SK-N-SH treated with all-trans-retinoic acid at 6 μM for 48 hours (cell line): Measurements from ENCODE around the gene KLF13.

ENCODE experiments used
- ATAC-seq: fragments of 200-7000 bp; cut with Tn5 transposase; 3 replicates; pipeline ENCODE4 v1.9.1; 2020; ENCODE audit warnings: mild to moderate bottlenecking, moderate library complexity
- ARNTL ChIP-seq: fragments of 450-650 bp; formaldehyde crosslinking; IDR thresholded peaks from 2 replicates; pipeline ENCODE4 v1.5.0; 2020; ENCODE audit warnings: low read depth, mild to moderate bottlenecking, moderate library complexity, borderline replicate concordance
- BACH2 ChIP-seq: fragments of 250-450 bp; sonication (Bioruptor Pico); IDR thresholded peaks from 2 replicates; pipeline ENCODE4 v1.9.0; 2021; ENCODE audit warnings: mild to moderate bottlenecking, borderline replicate concordance
- CSDC2 ChIP-seq: fragments of 250-450 bp; sonication (Bioruptor Pico); IDR thresholded peaks from 2 replicates; pipeline ENCODE4 v1.5.0; 2020; ENCODE audit warnings: mild to moderate bottlenecking, moderate library complexity
- ESRRG ChIP-seq: fragments of 250-450 bp; sonication (Bioruptor Pico); IDR thresholded peaks from 2 replicates; pipeline ENCODE4 v1.6.1; 2021; ENCODE audit warnings: mild to moderate bottlenecking
- GLIS3 ChIP-seq: fragments of 250-450 bp; sonication (Bioruptor Pico); IDR thresholded peaks from 2 replicates; pipeline ENCODE4 v1.5.0; 2020; ENCODE audit warnings: mild to moderate bottlenecking, moderate library complexity
- ISL1 ChIP-seq: fragments of 250-450 bp; sonication (Bioruptor Pico); IDR thresholded peaks from 2 replicates; pipeline ENCODE4 v2.1.2; 2022; ENCODE audit warnings: mild to moderate bottlenecking, moderate library complexity
- OSR1 ChIP-seq: fragments of 250-450 bp; sonication (Bioruptor Pico); IDR thresholded peaks from 2 replicates; pipeline ENCODE4 v1.8.0; 2022; ENCODE audit warnings: moderate library complexity, mild to moderate bottlenecking, inconsistent platforms
- SNAI2 ChIP-seq: fragments of 250-450 bp; sonication (Bioruptor Pico); IDR thresholded peaks from 2 replicates; pipeline ENCODE4 v1.5.0; 2020; ENCODE audit warnings: mild to moderate bottlenecking, moderate library complexity
- TCF4 ChIP-seq: fragments of 250-450 bp; sonication (Bioruptor Pico); IDR thresholded peaks from 2 replicates; pipeline ENCODE4 v1.8.0; 2021; ENCODE audit warnings: mild to moderate bottlenecking, moderate library complexity, borderline replicate concordance
- TOX ChIP-seq: fragments of 250-450 bp; sonication (Bioruptor Pico); IDR thresholded peaks from 2 replicates; pipeline ENCODE4 v1.8.0; 2021; ENCODE audit warnings: mild to moderate bottlenecking, moderate library complexity, borderline replicate concordance
- ZC3H10 ChIP-seq: fragments of 250-450 bp; sonication (Bioruptor Pico); IDR thresholded peaks from 2 replicates; pipeline ENCODE4 v1.5.1; 2021; ENCODE audit warnings: mild to moderate bottlenecking, moderate library complexity
- ZFP3 ChIP-seq: fragments of 250-450 bp; sonication (Bioruptor Pico); IDR thresholded peaks from 2 replicates; pipeline ENCODE4 v1.5.0; 2020; ENCODE audit warnings: mild to moderate bottlenecking, moderate library complexity
- ZNF565 ChIP-seq: fragments of 450-650 bp; formaldehyde crosslinking; conservative IDR thresholded peaks from 2 replicates; pipeline ENCODE4 v1.5.0; 2020; ENCODE audit warnings: low read depth, mild to moderate bottlenecking, moderate library complexity
- ZNF8 ChIP-seq: fragments of 450-650 bp; formaldehyde crosslinking; IDR thresholded peaks from 2 replicates; pipeline ENCODE4 v1.5.0; 2020; ENCODE audit warnings: mild to moderate bottlenecking, moderate library complexity
- TF ChIP-seq, protein P1 (sequence below): fragments of 250-450 bp; sonication (Bioruptor Pico); IDR thresholded peaks from 2 replicates; pipeline ENCODE4 v1.5.0; 2020; ENCODE audit warnings: mild to moderate bottlenecking, moderate library complexity
- TF ChIP-seq, protein P2 (sequence below): fragments of 250-450 bp; sonication (Bioruptor Pico); IDR thresholded peaks from 2 replicates; pipeline ENCODE4 v1.8.0; 2021; ENCODE audit warnings: low read depth, mild to moderate bottlenecking, moderate library complexity, borderline replicate concordance
- TF ChIP-seq, protein P3 (sequence below): fragments of 250-450 bp; sonication (Bioruptor Pico); IDR thresholded peaks from 2 replicates; pipeline ENCODE4 v1.5.1; 2020; ENCODE audit warnings: low read depth, mild to moderate bottlenecking, moderate library complexity
- TF ChIP-seq, protein P4 (sequence below): fragments of 250-450 bp; sonication (Bioruptor Pico); IDR thresholded peaks from 2 replicates; pipeline ENCODE4 v1.8.0; 2020; ENCODE audit warnings: mild to moderate bottlenecking, moderate library complexity, borderline replicate concordance
- TF ChIP-seq, protein P5 (sequence below): fragments of 250-450 bp; sonication (Bioruptor Pico); IDR thresholded peaks from 2 replicates; pipeline ENCODE4 v1.5.1; 2021; ENCODE audit warnings: mild to moderate bottlenecking, moderate library complexity

KLF13 gene

DNA sequence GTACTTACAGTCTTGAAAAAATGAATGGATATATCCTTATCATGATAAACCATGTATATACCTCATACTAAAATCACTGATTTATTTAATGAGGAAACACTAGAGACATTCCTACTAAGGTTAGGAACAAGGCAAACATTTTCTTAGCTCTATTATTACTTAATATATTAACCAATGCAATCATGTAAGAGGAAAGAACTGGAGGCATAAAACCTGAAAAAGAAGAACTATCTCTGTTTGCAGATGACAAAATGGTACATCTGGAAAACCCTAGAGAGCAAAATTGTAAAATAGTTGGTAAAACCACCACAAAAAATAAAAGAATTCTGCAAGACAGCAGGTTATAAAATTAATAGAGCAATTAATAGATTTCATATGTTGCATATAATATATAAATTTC is 81.2 kb downstream of the KLF13 start:
- no peak for ATAC-seq
- TF ChIP-seq SNAI2 (CRISPR knock-in tag) (no peak), ZNF8 (CRISPR knock-in tag) (no peak), TCF4 (CRISPR knock-in tag) (no peak), ZFP3 (CRISPR knock-in tag) (no peak), ESRRG (CRISPR knock-in tag) (no peak), GLIS3 (CRISPR knock-in tag) (no peak)
- TF ChIP-seq, all 23 proteins: peak for 0

DNA sequence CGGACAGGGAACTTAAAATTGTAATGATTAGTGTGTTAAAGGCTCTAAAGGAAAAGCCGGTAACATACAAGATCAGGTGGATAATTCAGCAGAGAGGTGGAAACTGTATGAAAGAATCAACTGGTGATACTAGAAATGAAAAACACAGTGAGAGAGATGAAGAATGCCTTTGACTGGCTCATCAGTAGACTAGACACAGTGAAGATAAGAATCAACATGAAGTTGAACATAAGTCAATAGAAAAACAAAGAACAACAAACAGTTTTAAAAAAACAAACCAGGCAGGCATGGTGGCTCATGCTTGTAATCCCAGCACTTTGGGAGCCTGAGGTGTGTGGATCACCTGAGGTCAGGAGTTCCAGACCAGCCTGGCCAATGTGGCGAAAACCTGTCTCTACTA is 82.1 kb downstream of the KLF13 start:
- TF ChIP-seq CSDC2 (CRISPR knock-in tag), result no peak
- TF ChIP-seq ZFP3 (CRISPR knock-in tag), result no peak
- no peak for TF ChIP-seq ZC3H10
- no peak for TF ChIP-seq ZNF565 (CRISPR knock-in tag)
- TF ChIP-seq, protein P1, sequence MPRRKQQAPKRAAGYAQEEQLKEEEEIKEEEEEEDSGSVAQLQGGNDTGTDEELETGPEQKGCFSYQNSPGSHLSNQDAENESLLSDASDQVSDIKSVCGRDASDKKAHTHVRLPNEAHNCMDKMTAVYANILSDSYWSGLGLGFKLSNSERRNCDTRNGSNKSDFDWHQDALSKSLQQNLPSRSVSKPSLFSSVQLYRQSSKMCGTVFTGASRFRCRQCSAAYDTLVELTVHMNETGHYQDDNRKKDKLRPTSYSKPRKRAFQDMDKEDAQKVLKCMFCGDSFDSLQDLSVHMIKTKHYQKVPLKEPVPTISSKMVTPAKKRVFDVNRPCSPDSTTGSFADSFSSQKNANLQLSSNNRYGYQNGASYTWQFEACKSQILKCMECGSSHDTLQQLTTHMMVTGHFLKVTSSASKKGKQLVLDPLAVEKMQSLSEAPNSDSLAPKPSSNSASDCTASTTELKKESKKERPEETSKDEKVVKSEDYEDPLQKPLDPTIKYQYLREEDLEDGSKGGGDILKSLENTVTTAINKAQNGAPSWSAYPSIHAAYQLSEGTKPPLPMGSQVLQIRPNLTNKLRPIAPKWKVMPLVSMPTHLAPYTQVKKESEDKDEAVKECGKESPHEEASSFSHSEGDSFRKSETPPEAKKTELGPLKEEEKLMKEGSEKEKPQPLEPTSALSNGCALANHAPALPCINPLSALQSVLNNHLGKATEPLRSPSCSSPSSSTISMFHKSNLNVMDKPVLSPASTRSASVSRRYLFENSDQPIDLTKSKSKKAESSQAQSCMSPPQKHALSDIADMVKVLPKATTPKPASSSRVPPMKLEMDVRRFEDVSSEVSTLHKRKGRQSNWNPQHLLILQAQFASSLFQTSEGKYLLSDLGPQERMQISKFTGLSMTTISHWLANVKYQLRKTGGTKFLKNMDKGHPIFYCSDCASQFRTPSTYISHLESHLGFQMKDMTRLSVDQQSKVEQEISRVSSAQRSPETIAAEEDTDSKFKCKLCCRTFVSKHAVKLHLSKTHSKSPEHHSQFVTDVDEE (CRISPR knock-in tag), result no peak
- no peak for TF ChIP-seq TOX (CRISPR knock-in tag)
- TF ChIP-seq, all 23 proteins: peak for 0
- ATAC-seq, result no peak

DNA sequence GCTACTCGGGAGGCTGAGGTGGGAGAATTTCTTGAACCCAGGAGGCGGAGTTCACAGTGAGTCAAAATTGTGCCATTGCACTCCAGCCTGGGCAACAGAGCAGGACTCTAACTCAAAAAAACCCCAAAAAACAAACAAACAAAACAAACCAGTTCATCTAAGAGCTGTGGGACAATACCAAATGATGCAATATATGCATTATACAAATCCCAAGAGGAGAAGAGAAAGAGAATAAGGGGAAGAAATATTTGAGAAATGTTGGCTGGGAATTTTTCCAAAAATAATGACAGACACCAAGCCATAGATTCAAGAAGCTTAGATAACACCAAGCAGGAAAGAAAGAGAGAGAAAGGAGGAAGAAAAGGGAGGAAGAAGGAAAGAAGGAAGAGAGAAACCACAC is 82.5 kb downstream of the KLF13 start:
- ATAC-seq, result no peak

DNA sequence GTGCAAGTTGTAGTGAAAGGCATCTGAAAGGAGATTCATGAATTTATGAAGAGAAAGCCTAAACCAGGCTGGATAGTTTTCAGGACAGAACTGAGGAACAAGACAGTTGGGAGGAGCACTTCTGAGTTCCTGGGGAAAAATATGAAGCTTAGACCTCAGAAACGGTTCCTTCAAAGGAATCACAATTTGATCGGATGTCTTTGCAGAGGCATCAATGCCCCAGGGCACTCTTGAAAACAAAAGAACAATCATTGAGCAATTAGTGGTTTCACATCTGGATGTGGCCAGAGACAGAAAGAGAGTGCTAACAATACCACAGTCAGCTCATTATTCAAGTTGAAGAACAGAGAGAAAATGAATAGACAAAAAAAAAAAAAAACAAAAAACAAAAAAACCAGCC is 86.2 kb downstream of the KLF13 start:
- no peak for ATAC-seq
- TF ChIP-seq SNAI2 (CRISPR knock-in tag) (no peak), CSDC2 (CRISPR knock-in tag) (no peak), ISL1 (CRISPR knock-in tag) (no peak)
- TF ChIP-seq, protein P2, sequence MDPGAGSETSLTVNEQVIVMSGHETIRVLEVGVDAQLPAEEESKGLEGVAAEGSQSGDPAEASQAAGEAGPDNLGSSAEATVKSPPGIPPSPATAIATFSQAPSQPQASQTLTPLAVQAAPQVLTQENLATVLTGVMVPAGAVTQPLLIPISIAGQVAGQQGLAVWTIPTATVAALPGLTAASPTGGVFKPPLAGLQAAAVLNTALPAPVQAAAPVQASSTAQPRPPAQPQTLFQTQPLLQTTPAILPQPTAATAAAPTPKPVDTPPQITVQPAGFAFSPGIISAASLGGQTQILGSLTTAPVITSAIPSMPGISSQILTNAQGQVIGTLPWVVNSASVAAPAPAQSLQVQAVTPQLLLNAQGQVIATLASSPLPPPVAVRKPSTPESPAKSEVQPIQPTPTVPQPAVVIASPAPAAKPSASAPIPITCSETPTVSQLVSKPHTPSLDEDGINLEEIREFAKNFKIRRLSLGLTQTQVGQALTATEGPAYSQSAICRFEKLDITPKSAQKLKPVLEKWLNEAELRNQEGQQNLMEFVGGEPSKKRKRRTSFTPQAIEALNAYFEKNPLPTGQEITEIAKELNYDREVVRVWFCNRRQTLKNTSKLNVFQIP (CRISPR knock-in tag), result no peak

More for the DNA sequence above, 82.5 kb downstream of the KLF13 start:
- TF ChIP-seq ZNF565 (CRISPR knock-in tag) (no peak), BACH2 (CRISPR knock-in tag) (no peak), OSR1 (CRISPR knock-in tag) (no peak), GLIS3 (CRISPR knock-in tag) (no peak), ESRRG (CRISPR knock-in tag) (no peak), CSDC2 (CRISPR knock-in tag) (no peak), ZNF8 (CRISPR knock-in tag) (no peak), ZC3H10 (no peak), ZFP3 (CRISPR knock-in tag) (no peak), TOX (CRISPR knock-in tag) (no peak), ARNTL (CRISPR knock-in tag) (no peak)
- TF ChIP-seq, protein P3, sequence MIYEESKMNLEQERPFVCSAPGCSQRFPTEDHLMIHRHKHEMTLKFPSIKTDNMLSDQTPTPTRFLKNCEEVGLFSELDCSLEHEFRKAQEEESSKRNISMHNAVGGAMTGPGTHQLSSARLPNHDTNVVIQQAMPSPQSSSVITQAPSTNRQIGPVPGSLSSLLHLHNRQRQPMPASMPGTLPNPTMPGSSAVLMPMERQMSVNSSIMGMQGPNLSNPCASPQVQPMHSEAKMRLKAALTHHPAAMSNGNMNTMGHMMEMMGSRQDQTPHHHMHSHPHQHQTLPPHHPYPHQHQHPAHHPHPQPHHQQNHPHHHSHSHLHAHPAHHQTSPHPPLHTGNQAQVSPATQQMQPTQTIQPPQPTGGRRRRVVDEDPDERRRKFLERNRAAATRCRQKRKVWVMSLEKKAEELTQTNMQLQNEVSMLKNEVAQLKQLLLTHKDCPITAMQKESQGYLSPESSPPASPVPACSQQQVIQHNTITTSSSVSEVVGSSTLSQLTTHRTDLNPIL (CRISPR knock-in tag), result no peak
- TF ChIP-seq, protein P1 (CRISPR knock-in tag), result no peak

DNA sequence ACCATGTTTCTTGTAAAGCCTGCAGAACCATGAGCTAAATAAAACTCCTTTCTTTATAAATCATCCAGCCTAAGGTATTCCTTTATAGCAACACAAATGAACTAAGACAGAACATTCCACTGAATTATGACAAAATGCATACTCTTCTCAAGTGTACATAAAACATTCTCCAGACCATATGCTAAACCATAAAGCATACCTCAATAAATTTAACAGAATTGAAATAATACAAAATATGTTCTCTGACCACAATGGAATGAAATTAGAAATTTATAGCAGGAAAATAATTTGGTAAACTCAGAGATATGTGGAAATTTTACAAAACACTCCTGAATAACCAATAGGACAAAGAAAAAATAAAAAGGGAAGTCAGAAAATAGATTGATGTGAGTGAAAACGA is 88.6 kb downstream of the KLF13 start:
- ATAC-seq, result no peak
- TF ChIP-seq SNAI2 (CRISPR knock-in tag) (no peak), ZFP3 (CRISPR knock-in tag) (no peak), TCF4 (CRISPR knock-in tag) (no peak)
- TF ChIP-seq, protein P3 (CRISPR knock-in tag), result no peak
- TF ChIP-seq, protein P4, sequence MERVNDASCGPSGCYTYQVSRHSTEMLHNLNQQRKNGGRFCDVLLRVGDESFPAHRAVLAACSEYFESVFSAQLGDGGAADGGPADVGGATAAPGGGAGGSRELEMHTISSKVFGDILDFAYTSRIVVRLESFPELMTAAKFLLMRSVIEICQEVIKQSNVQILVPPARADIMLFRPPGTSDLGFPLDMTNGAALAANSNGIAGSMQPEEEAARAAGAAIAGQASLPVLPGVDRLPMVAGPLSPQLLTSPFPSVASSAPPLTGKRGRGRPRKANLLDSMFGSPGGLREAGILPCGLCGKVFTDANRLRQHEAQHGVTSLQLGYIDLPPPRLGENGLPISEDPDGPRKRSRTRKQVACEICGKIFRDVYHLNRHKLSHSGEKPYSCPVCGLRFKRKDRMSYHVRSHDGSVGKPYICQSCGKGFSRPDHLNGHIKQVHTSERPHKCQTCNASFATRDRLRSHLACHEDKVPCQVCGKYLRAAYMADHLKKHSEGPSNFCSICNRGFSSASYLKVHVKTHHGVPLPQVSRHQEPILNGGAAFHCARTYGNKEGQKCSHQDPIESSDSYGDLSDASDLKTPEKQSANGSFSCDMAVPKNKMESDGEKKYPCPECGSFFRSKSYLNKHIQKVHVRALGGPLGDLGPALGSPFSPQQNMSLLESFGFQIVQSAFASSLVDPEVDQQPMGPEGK, result no peak
- TF ChIP-seq, protein P5, sequence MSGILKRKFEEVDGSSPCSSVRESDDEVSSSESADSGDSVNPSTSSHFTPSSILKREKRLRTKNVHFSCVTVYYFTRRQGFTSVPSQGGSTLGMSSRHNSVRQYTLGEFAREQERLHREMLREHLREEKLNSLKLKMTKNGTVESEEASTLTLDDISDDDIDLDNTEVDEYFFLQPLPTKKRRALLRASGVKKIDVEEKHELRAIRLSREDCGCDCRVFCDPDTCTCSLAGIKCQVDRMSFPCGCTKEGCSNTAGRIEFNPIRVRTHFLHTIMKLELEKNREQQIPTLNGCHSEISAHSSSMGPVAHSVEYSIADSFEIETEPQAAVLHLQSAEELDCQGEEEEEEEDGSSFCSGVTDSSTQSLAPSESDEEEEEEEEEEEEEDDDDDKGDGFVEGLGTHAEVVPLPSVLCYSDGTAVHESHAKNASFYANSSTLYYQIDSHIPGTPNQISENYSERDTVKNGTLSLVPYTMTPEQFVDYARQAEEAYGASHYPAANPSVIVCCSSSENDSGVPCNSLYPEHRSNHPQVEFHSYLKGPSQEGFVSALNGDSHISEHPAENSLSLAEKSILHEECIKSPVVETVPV (CRISPR knock-in tag), result no peak
